ENCODE data around the gene RAB1A. TPM values are rescaled to one million over a fixed set of nuclear protein-coding genes. Genes with fewer than 3 reads are reported as not detected.

RAB1A gene
- total RNA-seq, 1 experiment from 2014 or later = 119 TPM

- H3K9me3 ChIP-seq (ENCODE audit: low read depth, low read length, poor library complexity, severe bottlenecking) = no peaks in the 10 kb centered on the region
- H3K27ac ChIP-seq (ENCODE audit: low read depth, low read length, poor library complexity, severe bottlenecking) = peak overlapping the region; percentile 36
- DNase-seq (ENCODE audit: low spot score) = peak; percentile 82
- H3K36me3 ChIP-seq (ENCODE audit: insufficient read depth, low read length, poor library complexity, severe bottlenecking) = peaks cover 7% of the 10 kb centered on the region
- BruUV-seq (replicated peaks) = no TSS peak
- no peaks in the 10 kb centered on the region for H3K27me3 ChIP-seq (replicated peaks; ENCODE audit: insufficient read depth, low read depth, low read length, poor library complexity)
- ChIA-PET CTCF (interaction anchor here (0.5 to 1.7 kb wide), 12 partner anchors 9 to 1462 kb away, joined by 3 to 14 read pairs (median 4); partner anchors contain the start of gene RAB1A), POLR2A (ENCODE audit: low non-redundant PET) (interaction anchor here (0.6 to 0.7 kb wide), 2 partner anchors 9 to 16 kb away, joined by 3 read pairs; partner anchors contain the start of gene CEP68)
- intact Hi-C loops (cut with micrococcal nuclease; ENCODE audit: unreplicated experiment) = loop anchor here (1.0 to 2.0 kb wide), 3 partner anchors 104 to 508 kb away; no protein-coding TSS in a partner anchor
- TF ChIP-seq CTCF (conservative IDR thresholded peaks at IDR 0.05; ENCODE audit: low read depth, low read length) (peak; percentile 73), EZH2 (IDR thresholded peaks at IDR 0.05; ENCODE audit: borderline replicate concordance, low read depth, low read length, poor library complexity, severe bottlenecking) (no peak)
- H3K4me3 ChIP-seq (ENCODE audit: low read depth, low read length, poor library complexity, severe bottlenecking) = no peak overlapping the region
- H3K4me1 ChIP-seq (ENCODE audit: insufficient read depth, low read length, poor library complexity, severe bottlenecking) = peaks cover 8% of the 10 kb centered on the region
These were observed 65.0 kb downstream of the RAB1A start for GRCh38 chr2:65064728-65065552.

GRCh38 chr2:65062843-65063825 is 66.8 kb downstream of the RAB1A start:
- BruUV-seq (replicated peaks) = no TSS peak
- Histone ChIP-seq H3K36me3 (ENCODE audit: insufficient read depth, low read length, poor library complexity, severe bottlenecking) (no peaks in the 10 kb centered on the region), H3K9me3 (ENCODE audit: low read depth, low read length, poor library complexity, severe bottlenecking) (no peaks in the 10 kb centered on the region), H3K27ac (ENCODE audit: low read depth, low read length, poor library complexity, severe bottlenecking) (no peak overlapping the region), H3K27me3 (replicated peaks; ENCODE audit: insufficient read depth, low read depth, low read length, poor library complexity) (no peaks in the 10 kb centered on the region), H3K4me1 (ENCODE audit: insufficient read depth, low read length, poor library complexity, severe bottlenecking) (peaks cover 8% of the 10 kb centered on the region), H3K4me3 (ENCODE audit: low read depth, low read length, poor library complexity, severe bottlenecking) (no peak overlapping the region)
- POLR2A ChIA-PET (ENCODE audit: low non-redundant PET) = no interaction called here
- TF ChIP-seq EZH2 (IDR thresholded peaks at IDR 0.05; ENCODE audit: borderline replicate concordance, low read depth, low read length, poor library complexity, severe bottlenecking) (no peak), CTCF (conservative IDR thresholded peaks at IDR 0.05; ENCODE audit: low read depth, low read length) (no peak)
- no peak for DNase-seq (ENCODE audit: low spot score)
- intact Hi-C loops (cut with micrococcal nuclease; ENCODE audit: unreplicated experiment) = no loop called here
- CTCF ChIA-PET = no interaction called here

GRCh38 chr2:65061910-65062339 is 68.0 kb downstream of the RAB1A start:
- intact Hi-C loops (cut with micrococcal nuclease; ENCODE audit: unreplicated experiment) = no loop called here
- DNase-seq (ENCODE audit: low spot score) = no peak
- BruUV-seq (replicated peaks) = no TSS peak
- no peak overlapping the region for H3K4me3 ChIP-seq (ENCODE audit: low read depth, low read length, poor library complexity, severe bottlenecking)
- no peak overlapping the region for H3K27ac ChIP-seq (ENCODE audit: low read depth, low read length, poor library complexity, severe bottlenecking)
- no peaks in the 10 kb centered on the region for H3K27me3 ChIP-seq (replicated peaks; ENCODE audit: insufficient read depth, low read depth, low read length, poor library complexity)
- H3K4me1 ChIP-seq (ENCODE audit: insufficient read depth, low read length, poor library complexity, severe bottlenecking) = peaks cover 12% of the 10 kb centered on the region
- ChIA-PET POLR2A (ENCODE audit: low non-redundant PET) (no interaction called here), CTCF (no interaction called here)
- no peaks in the 10 kb centered on the region for H3K9me3 ChIP-seq (ENCODE audit: low read depth, low read length, poor library complexity, severe bottlenecking)
- H3K36me3 ChIP-seq (ENCODE audit: insufficient read depth, low read length, poor library complexity, severe bottlenecking) = no peaks in the 10 kb centered on the region
- no peak for TF ChIP-seq CTCF (conservative IDR thresholded peaks at IDR 0.05; ENCODE audit: low read depth, low read length)
- TF ChIP-seq EZH2 (IDR thresholded peaks at IDR 0.05; ENCODE audit: borderline replicate concordance, low read depth, low read length, poor library complexity, severe bottlenecking) = no peak

Data from A673 (cell line).